HepG2 (cell line): ENCODE results near the gene ZNF831. TPM values are rescaled to one million over a fixed set of nuclear protein-coding genes. Genes with fewer than 3 reads are reported as not detected.

Experiments used
- ATAC-seq: fragments of 200-7000 bp; cut with Tn5 transposase; 3 replicates; pipeline ENCODE4 v1.9.1; 2020; ENCODE audit warnings: mild to moderate bottlenecking, moderate library complexity
- BruUV-seq: library from RNA; stranded (reverse); fragments of 400-500 nt; replicated peaks from 2 replicates; lab custom pipeline; 2021; lab: Mats Ljungman, UMichigan
- CTCF ChIA-PET: fragments of 300-600 bp; formaldehyde crosslinking; extraction: SDS; loops from one replicate; lab custom pipeline; 2021; ENCODE audit warnings: low total read pairs, inconsistent platforms, low intra/inter-chr PET ratio; lab: Yijun Ruan, JAX
- POLR2A ChIA-PET: fragments of 350-600 bp; sonication (Branson Sonifier 250); formaldehyde crosslinking; loops from one replicate; lab custom pipeline; 2020; ENCODE audit warnings: antibody characterized with exemption, inconsistent platforms; lab: Yijun Ruan, JAX
- DNase-seq: peaks from one replicate; pipeline ENCODE4 v3.0.0-alpha.2; 2015; ENCODE audit warnings: low spot score
- FAIRE-seq: peaks from 3 replicates; lab custom pipeline; 2011; peaks lifted over from hg19 to GRCh38; lab: Jason Lieb, UNC
- H2AFZ ChIP-seq: one replicate; pipeline ENCODE4 v1.6.1; 2011; ENCODE audit warnings: low read length, inconsistent platforms
- H3K27ac ChIP-seq: fragments of 300-600 bp; 3 replicates; pipeline ENCODE4 v1.8.0; 2011; ENCODE audit warnings: mixed run types, mild to moderate bottlenecking, mixed read lengths, low read length, inconsistent platforms; ENCODE audit not compliant: insufficient read depth; ENCODE audit errors: extremely low read length
- H3K27me3 ChIP-seq, 2 experiments: fragments of 200-600 bp in 1 of 2; 2 replicates in 1 of 2; 3 replicates in 1 of 2; pipeline versions ENCODE4 v1.6.0 to v1.8.0; 2011; ENCODE audit warnings: low read length in 2 of 2, mild to moderate bottlenecking in 2 of 2, moderate library complexity in 2 of 2, inconsistent platforms in 1 of 2; ENCODE audit not compliant: insufficient read depth in 2 of 2, control insufficient read depth in 1 of 2
- H3K36me3 ChIP-seq, 2 experiments: fragments of 200-600 bp in 1 of 2; replicated peaks in 1 of 2; 2 replicates in 1 of 2; 3 replicates in 1 of 2; pipeline versions ENCODE4 v1.5.1 to v1.8.0; 2011; ENCODE audit warnings: low read length in 2 of 2, inconsistent platforms in 1 of 2; ENCODE audit not compliant: insufficient read depth in 2 of 2, control insufficient read depth in 1 of 2
- H3K4me1 ChIP-seq: 2 replicates; pipeline ENCODE4 v1.5.1; 2012; ENCODE audit warnings: low read length, inconsistent platforms; ENCODE audit not compliant: insufficient read depth
- H3K4me2 ChIP-seq: 2 replicates; pipeline ENCODE4 v1.6.0; 2011; ENCODE audit warnings: low read depth, low read length, inconsistent platforms
- H3K4me3 ChIP-seq, 3 experiments: fragments of 200-600 bp in 1 of 3; sonication (generic), shearing (Covaris generic) in 1 of 3; replicated peaks in 1 of 3; 2 replicates each; pipeline ENCODE4 v1.5.1; 2011 to 2016; ENCODE audit warnings: low read length in 3 of 3, inconsistent platforms in 2 of 3, low read depth in 2 of 3, mild to moderate bottlenecking in 2 of 3, control low read depth in 1 of 3, mixed read lengths in 1 of 3; ENCODE audit not compliant: insufficient read depth in 1 of 3
- H3K79me2 ChIP-seq: one replicate; pipeline ENCODE4 v1.6.1; 2011; ENCODE audit warnings: low read length, inconsistent platforms; ENCODE audit not compliant: insufficient read depth
- H3K9ac ChIP-seq: 2 replicates; pipeline ENCODE4 v1.6.0; 2011; ENCODE audit warnings: mild to moderate bottlenecking, low read depth, low read length, inconsistent platforms; ENCODE audit not compliant: insufficient read depth
- H3K9me3 ChIP-seq: 2 replicates; pipeline ENCODE4 v1.5.1; 2012; ENCODE audit warnings: mild to moderate bottlenecking, low read length
- H4K20me1 ChIP-seq: 2 replicates; pipeline ENCODE4 v1.6.0; 2011; ENCODE audit warnings: inconsistent platforms, mild to moderate bottlenecking, low read length, moderate library complexity; ENCODE audit not compliant: insufficient read depth
- NCOA2 ChIP-seq: sonication (generic); formaldehyde crosslinking; IDR thresholded peaks from 2 replicates; pipeline ENCODE4 v1.8.0; 2022; ENCODE audit warnings: inconsistent platforms
- ZBTB3 ChIP-seq: sonication (generic); formaldehyde crosslinking; IDR thresholded peaks from 2 replicates; pipeline ENCODE4 v1.4.0; 2020; ENCODE audit warnings: low read depth, mild to moderate bottlenecking, moderate library complexity, missing genetic modification reagents, borderline replicate concordance
- ZNF629 ChIP-seq: sonication (generic); formaldehyde crosslinking; conservative IDR thresholded peaks from 2 replicates; pipeline ENCODE4 v1.5.0; 2020; ENCODE audit warnings: missing genetic modification reagents
- WGBS: methylation state at CpG from one replicate; pipeline ENCODE4 v1.1.6; 2017; ENCODE audit warnings: low lambda C conversion rate; 5-methylcytosine and 5-hydroxymethylcytosine counted together
- in situ Hi-C: cut with HindIII; loops from 2 replicates; pipeline ENCODE4 v1.10.0; 2017; ENCODE audit warnings: low pct_unique_long_range_greater_than_20kb; ENCODE audit not compliant: extremely low pct_ligation_motif_present
- intact Hi-C: fragments of 100-400 bp; cut with micrococcal nuclease; formaldehyde crosslinking; loops from one replicate; pipeline ENCODE4 v1.10.0; 2022; ENCODE audit not compliant: unreplicated experiment
- polyA plus RNA-seq, 8 experiments: library from polyadenylated mRNA; depleted of rRNA in 3 of 8; stranded (reverse) in 7 of 8; unstranded in 1 of 8; fragments of >200 nt; fragmentation: Illumina TruSeq in 4 of 8; extraction: Trizol in 4 of 8; gene quantifications; 2 replicates each; pipeline versions ENCODE4 v1.2.1 to v1.2.3, GENCODE V29; 2011 to 2016; ENCODE audit warnings: low read depth in 4 of 8, missing spikeins in 1 of 8, mixed read lengths in 1 of 8; ENCODE audit not compliant: insufficient read depth in 1 of 8
- total RNA-seq, 5 experiments: library from RNA; depleted of rRNA; stranded (reverse); fragments of >200 nt; fragmentation: Illumina TruSeq; extraction: Trizol; gene quantifications; 2 replicates each; pipeline ENCODE4 v1.2.3, GENCODE V29; 2016; ENCODE audit warnings: low read depth in 1 of 5
- TF ChIP-seq, protein P1 (sequence below): sonication (generic); formaldehyde crosslinking; IDR thresholded peaks from 2 replicates; pipeline ENCODE4 v1.5.1; 2020; ENCODE audit warnings: mild to moderate bottlenecking, missing genetic modification reagents, borderline replicate concordance
- TF ChIP-seq, protein P2 (sequence below): sonication (generic); formaldehyde crosslinking; IDR thresholded peaks from 2 replicates; pipeline ENCODE4 v1.5.1; 2020; ENCODE audit warnings: missing genetic modification reagents, mild to moderate bottlenecking, borderline replicate concordance

Gene ZNF831
- total and polyA plus RNA-seq, 2 of the 13 experiments (the other 11 are each of a cell fraction or from before 2014, with no cell fraction given): not detected

- TF ChIP-seq, protein P1, sequence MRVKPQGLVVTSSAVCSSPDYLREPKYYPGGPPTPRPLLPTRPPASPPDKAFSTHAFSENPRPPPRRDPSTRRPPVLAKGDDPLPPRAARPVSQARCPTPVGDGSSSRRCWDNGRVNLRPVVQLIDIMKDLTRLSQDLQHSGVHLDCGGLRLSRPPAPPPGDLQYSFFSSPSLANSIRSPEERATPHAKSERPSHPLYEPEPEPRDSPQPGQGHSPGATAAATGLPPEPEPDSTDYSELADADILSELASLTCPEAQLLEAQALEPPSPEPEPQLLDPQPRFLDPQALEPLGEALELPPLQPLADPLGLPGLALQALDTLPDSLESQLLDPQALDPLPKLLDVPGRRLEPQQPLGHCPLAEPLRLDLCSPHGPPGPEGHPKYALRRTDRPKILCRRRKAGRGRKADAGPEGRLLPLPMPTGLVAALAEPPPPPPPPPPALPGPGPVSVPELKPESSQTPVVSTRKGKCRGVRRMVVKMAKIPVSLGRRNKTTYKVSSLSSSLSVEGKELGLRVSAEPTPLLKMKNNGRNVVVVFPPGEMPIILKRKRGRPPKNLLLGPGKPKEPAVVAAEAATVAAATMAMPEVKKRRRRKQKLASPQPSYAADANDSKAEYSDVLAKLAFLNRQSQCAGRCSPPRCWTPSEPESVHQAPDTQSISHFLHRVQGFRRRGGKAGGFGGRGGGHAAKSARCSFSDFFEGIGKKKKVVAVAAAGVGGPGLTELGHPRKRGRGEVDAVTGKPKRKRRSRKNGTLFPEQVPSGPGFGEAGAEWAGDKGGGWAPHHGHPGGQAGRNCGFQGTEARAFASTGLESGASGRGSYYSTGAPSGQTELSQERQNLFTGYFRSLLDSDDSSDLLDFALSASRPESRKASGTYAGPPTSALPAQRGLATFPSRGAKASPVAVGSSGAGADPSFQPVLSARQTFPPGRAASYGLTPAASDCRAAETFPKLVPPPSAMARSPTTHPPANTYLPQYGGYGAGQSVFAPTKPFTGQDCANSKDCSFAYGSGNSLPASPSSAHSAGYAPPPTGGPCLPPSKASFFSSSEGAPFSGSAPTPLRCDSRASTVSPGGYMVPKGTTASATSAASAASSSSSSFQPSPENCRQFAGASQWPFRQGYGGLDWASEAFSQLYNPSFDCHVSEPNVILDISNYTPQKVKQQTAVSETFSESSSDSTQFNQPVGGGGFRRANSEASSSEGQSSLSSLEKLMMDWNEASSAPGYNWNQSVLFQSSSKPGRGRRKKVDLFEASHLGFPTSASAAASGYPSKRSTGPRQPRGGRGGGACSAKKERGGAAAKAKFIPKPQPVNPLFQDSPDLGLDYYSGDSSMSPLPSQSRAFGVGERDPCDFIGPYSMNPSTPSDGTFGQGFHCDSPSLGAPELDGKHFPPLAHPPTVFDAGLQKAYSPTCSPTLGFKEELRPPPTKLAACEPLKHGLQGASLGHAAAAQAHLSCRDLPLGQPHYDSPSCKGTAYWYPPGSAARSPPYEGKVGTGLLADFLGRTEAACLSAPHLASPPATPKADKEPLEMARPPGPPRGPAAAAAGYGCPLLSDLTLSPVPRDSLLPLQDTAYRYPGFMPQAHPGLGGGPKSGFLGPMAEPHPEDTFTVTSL: no peak
- TF ChIP-seq ZBTB3 (CRISPR knock-in tag) (no peak), NCOA2 (no peak)
- TF ChIP-seq, all 625 proteins: peak for 0
These were observed 105.9 kb downstream of the ZNF831 start (continued) for GRCh38 chr20:59269411-59270025.

DNA sequence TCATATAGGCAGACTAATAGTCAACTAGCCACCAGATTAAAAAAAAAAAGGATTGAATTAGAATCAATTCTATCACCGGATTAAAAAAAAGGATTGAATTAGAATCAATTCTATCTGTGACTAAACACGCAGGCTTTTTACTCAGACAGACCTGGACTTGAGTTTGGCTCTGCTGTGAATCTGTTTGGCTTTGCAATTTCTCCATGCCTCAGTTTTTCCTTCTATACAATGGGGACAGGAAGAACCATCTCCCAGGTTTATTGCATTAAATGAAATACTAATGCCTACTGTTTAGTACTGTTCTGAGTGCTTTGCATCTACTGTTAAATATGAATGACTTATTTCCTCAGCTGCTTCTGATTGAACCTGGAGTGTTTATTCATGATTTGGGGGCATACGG, 106.8 kb downstream of the ZNF831 start:
- no peak for ATAC-seq
- no peaks in the 10 kb centered on the region for H3K36me3 ChIP-seq
- H3K4me2 ChIP-seq: no peak overlapping the region
- TF ChIP-seq ZNF629 (CRISPR knock-in tag): peak; percentile 70
- TF ChIP-seq, protein P2, sequence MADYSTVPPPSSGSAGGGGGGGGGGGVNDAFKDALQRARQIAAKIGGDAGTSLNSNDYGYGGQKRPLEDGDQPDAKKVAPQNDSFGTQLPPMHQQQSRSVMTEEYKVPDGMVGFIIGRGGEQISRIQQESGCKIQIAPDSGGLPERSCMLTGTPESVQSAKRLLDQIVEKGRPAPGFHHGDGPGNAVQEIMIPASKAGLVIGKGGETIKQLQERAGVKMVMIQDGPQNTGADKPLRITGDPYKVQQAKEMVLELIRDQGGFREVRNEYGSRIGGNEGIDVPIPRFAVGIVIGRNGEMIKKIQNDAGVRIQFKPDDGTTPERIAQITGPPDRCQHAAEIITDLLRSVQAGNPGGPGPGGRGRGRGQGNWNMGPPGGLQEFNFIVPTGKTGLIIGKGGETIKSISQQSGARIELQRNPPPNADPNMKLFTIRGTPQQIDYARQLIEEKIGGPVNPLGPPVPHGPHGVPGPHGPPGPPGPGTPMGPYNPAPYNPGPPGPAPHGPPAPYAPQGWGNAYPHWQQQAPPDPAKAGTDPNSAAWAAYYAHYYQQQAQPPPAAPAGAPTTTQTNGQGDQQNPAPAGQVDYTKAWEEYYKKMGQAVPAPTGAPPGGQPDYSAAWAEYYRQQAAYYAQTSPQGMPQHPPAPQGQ: no peak
- DNase-seq: no peak
- no peaks in the 10 kb centered on the region for H3K4me1 ChIP-seq
- in situ Hi-C loops (no loop called here), intact Hi-C loops (no loop called here)
- POLR2A ChIA-PET: no interaction called here
- H3K9me3 ChIP-seq: no peaks in the 10 kb centered on the region
- 22% methylated on average over 3 of the region's 3 CpGs for WGBS
- H3K79me2 ChIP-seq: no peaks in the 10 kb centered on the region
- no TSS peak for BruUV-seq
- no peak overlapping the region for H3K9ac ChIP-seq
- no peak overlapping the region for H3K27ac ChIP-seq
- no peaks in the 10 kb centered on the region for H4K20me1 ChIP-seq
- H3K27me3 ChIP-seq: peaks cover 1 to 57% of the 10 kb centered on the region in 2 experiments; a peak in 4 of 5 replicates
- H2AFZ ChIP-seq: no peak overlapping the region
- no peak overlapping the region for H3K4me3 ChIP-seq
- CTCF ChIA-PET: no interaction called here
- no peak for FAIRE-seq
